Cardiac fibroblast (primary cell): ENCODE results near the gene ACY1.

ENCODE experiments used
- DNase-seq, 2 donors: peaks; one replicate each; pipeline versions ENCODE4 v3.0.0 to v3.0.0-alpha.2; 2010; ENCODE audit warnings: low read depth in 2 of 2
- H3K4me3 ChIP-seq, 2 donors: replicated peaks in 1 of 2; 1 replicate in 1 of 2; 2 replicates in 1 of 2; pipeline ENCODE4 v1.5.1; 2011; ENCODE audit warnings: low read depth in 2 of 2, low read length in 2 of 2, mild to moderate bottlenecking in 2 of 2, moderate library complexity in 1 of 2
- CTCF ChIP-seq: IDR thresholded peaks from one replicate; pipeline ENCODE4 v1.5.1; 2011; ENCODE audit warnings: low read depth, mild to moderate bottlenecking, low read length, inconsistent platforms

ACY1 gene

GRCh38 chr3:52038227-52038626 lies 54.9 kb downstream of the ACY1 start:
- no peak for TF ChIP-seq CTCF
- no peak overlapping the region for H3K4me3 ChIP-seq
- DNase-seq: no peak
